ENCODE measurements around the gene MPST.

The MPST gene

DNA sequence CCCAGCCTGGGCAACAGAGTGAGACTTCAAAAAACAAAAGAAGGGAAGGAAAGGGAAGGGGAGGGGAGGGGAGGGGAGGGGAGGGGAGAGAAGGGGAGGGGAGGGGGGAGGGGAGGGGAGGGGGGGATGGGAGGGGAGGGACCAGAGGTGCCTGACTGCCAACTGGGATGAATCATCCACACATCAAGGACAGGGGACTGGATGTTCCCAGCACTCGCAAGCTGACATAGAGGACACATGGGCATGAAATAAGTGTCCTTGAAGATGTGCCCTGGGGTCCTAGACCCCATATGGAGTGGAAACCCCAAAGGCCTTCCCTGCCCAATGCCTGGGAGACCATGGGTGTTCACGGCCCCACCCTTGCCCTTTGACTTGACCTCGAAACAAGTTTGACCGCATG, 20.1 kb upstream of the MPST start:
- no peak for DNase-seq
- Histone ChIP-seq H3K4me3 (ENCODE audit: low read depth, low read length) (no peak overlapping the region), H3K27me3 (no peaks in the 10 kb centered on the region)

DNA sequence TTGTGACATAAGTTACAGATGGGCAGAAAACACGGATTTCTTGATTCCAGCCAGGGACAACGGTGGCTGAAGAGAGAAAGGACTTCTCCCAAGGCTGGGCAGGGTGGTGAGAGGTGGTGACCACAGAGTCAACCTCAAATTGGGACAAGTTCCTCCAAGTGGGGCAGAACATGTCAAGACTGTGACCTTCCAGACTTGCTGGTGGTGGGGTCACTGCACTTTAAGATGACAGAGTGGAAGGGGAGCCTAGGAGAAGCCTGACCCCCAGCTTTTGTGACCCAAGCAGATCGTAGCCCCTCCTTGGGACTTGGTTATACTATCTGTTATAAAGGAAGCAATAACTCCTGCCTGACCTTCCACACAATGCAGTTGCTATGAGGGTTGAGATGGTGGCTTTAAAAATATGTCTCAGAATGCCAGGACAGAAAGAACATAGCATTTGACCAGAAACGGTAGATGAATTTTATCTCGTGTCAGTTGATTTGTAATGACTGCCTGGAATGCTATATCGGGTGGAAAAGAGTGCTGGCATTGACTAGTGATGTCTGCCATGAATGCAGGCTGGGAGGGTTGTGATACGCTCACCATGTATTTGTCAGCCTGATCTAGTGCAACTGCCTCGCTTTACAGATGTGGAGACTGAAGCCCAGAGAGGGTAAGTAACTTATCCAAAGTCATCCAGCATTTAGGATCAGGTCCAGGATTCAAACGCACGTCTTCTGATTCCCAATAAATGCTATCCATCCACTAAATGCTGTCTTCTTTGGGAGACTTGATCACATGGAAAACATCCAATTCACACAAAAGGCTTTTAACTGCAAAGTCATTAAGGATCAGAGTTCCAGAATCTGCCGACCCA, 18.6 kb upstream of the MPST start:
- TF ChIP-seq, protein P1, sequence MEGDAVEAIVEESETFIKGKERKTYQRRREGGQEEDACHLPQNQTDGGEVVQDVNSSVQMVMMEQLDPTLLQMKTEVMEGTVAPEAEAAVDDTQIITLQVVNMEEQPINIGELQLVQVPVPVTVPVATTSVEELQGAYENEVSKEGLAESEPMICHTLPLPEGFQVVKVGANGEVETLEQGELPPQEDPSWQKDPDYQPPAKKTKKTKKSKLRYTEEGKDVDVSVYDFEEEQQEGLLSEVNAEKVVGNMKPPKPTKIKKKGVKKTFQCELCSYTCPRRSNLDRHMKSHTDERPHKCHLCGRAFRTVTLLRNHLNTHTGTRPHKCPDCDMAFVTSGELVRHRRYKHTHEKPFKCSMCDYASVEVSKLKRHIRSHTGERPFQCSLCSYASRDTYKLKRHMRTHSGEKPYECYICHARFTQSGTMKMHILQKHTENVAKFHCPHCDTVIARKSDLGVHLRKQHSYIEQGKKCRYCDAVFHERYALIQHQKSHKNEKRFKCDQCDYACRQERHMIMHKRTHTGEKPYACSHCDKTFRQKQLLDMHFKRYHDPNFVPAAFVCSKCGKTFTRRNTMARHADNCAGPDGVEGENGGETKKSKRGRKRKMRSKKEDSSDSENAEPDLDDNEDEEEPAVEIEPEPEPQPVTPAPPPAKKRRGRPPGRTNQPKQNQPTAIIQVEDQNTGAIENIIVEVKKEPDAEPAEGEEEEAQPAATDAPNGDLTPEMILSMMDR (IDR thresholded peaks at IDR 0.05; ENCODE audit: low read depth, low read length), result no peak
- Histone ChIP-seq H3K9me3 (no peaks in the 10 kb centered on the region), H3K4me3 (ENCODE audit: low read depth, low read length) (no peak overlapping the region), H3K36me3 (no peaks in the 10 kb centered on the region), H3K27me3 (peaks cover 4% of the 10 kb centered on the region), H3K4me1 (no peaks in the 10 kb centered on the region)
- no peak for DNase-seq

More for the DNA sequence above, 20.1 kb upstream of the MPST start:
- Histone ChIP-seq H3K36me3 (no peaks in the 10 kb centered on the region), H3K4me1 (no peaks in the 10 kb centered on the region), H3K9me3 (no peaks in the 10 kb centered on the region)
- TF ChIP-seq, protein P1 (IDR thresholded peaks at IDR 0.05; ENCODE audit: low read depth, low read length), result no peak

DNA sequence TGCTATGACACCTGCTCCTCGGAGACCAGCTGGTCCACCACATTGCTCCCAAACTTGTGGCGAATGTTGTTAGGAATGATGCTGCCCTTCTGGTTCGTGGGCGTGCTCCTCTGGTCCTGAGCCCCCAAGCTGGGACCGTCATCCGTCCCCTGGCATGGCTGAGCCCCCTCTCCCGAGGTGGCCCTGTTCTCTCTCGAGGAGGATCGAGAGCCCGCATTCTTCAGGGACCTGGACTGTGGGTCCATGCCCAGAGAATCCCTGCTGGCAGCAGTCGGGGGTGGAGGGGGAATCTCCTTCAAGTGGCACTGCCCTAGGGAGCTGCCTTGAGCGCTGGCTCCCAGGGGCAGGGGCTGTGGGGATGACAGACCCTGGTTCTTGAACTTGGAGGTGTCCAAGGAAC, 17.7 kb upstream of the MPST start:
- H3K4me1 ChIP-seq, result no peaks in the 10 kb centered on the region
- peaks cover 7% of the 10 kb centered on the region for H3K27me3 ChIP-seq
- TF ChIP-seq, protein P1 (IDR thresholded peaks at IDR 0.05; ENCODE audit: low read depth, low read length), result no peak
- no peaks in the 10 kb centered on the region for H3K36me3 ChIP-seq
- H3K9me3 ChIP-seq, result no peaks in the 10 kb centered on the region
- H3K4me3 ChIP-seq (ENCODE audit: low read depth, low read length), result no peak overlapping the region
- no peak for DNase-seq

DNA sequence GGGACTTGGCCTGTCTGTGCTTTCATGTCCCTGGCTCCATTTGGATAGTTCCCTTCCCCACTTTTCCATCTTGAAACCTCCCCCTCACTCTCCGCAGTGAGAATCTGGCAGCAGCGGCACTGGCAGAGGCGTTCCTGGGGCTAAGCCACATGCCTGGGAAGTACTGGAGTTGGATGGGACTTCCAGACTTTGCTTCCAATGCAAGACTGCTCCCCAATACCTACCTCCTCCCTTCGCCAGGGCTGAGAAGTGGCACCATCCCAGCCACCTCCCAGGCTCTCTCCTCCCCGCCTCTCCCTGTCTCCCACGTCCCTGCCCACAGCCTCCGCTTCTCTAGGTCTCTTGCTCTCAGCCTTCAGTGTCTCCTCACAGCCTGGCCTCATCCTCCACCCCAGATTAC, 16.9 kb upstream of the MPST start:
- Histone ChIP-seq H3K9me3 (no peaks in the 10 kb centered on the region), H3K4me3 (ENCODE audit: low read depth, low read length) (no peak overlapping the region), H3K4me1 (no peaks in the 10 kb centered on the region), H3K27me3 (peaks cover 7% of the 10 kb centered on the region), H3K36me3 (no peaks in the 10 kb centered on the region)
- DNase-seq, result no peak
- TF ChIP-seq, protein P1 (IDR thresholded peaks at IDR 0.05; ENCODE audit: low read depth, low read length), result no peak

DNA sequence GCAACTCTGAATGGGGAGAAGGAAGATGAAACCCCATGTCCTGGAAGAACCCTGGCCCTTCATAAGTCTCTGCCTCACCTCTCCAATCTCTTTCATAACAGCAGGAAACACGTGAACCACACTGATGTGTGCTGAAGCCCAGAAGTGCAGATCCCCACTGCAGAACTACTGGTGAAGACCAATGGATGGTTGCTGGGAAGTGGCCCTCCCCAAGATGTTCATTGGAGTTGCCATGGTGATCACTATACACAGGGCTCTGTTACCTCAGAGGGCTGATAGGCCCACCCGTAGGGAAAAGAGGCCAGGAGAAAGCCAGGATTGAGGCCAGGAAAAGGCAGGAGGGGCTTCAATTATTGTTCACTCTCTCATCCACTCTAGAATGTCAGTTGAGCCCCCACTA, 11.9 kb upstream of the MPST start:
- Histone ChIP-seq H3K36me3 (no peaks in the 10 kb centered on the region), H3K4me1 (no peaks in the 10 kb centered on the region), H3K4me3 (ENCODE audit: low read depth, low read length) (no peak overlapping the region), H3K9me3 (no peaks in the 10 kb centered on the region), H3K27me3 (peaks cover 7% of the 10 kb centered on the region)
- no peak for DNase-seq
- TF ChIP-seq, protein P1 (IDR thresholded peaks at IDR 0.05; ENCODE audit: low read depth, low read length), result no peak

DNA sequence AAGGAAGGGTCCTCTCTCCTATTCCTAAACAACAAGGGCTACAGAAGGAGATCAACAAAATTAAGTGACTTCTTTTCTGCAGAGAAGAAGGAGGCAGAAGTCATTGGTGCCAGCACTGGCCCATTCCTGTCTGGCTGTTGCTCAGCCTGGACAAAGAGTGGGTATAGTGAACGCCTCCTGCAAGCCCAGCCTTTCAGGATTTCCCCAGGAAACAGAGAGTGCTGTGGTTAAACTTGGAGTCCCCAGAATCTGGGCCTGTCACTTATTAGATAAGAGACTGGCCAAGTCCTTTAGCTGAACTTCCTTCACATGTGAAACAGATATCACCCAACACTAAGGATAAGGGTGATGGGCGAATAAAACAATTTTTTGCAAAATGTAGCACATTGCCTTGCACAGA, 11.2 kb upstream of the MPST start:
- no peaks in the 10 kb centered on the region for H3K4me1 ChIP-seq
- no peak overlapping the region for H3K4me3 ChIP-seq (ENCODE audit: low read depth, low read length)
- TF ChIP-seq, protein P1 (IDR thresholded peaks at IDR 0.05; ENCODE audit: low read depth, low read length), result no peak
- DNase-seq, result no peak
- peaks cover 7% of the 10 kb centered on the region for H3K27me3 ChIP-seq
- no peaks in the 10 kb centered on the region for H3K9me3 ChIP-seq
- no peaks in the 10 kb centered on the region for H3K36me3 ChIP-seq
